IMR-90 (cell line): ENCODE data around the gene SLC5A11. TPM values are rescaled to one million over a fixed set of nuclear protein-coding genes. Genes with fewer than 3 reads are reported as not detected.
A peak's percentile ranks its signal among the peaks of the same experiment; 100 is the strongest.

Source experiments
- ATAC-seq: fragments of 200-7000 bp; cut with Tn5 transposase; 2 replicates; pipeline ENCODE4 v1.9.1; 2020; ENCODE audit warnings: low read depth, mild to moderate bottlenecking, moderate library complexity
- BruUV-seq: library from RNA; stranded (reverse); fragments of 400-500 nt; replicated peaks from 2 replicates; lab custom pipeline; 2021; lab: Mats Ljungman, UMichigan
- CTCF ChIA-PET: fragments of 300-600 bp; formaldehyde crosslinking; extraction: SDS; loops from one replicate; lab custom pipeline; 2021; ENCODE audit warnings: antibody characterized with exemption; lab: Yijun Ruan, JAX
- POLR2A ChIA-PET: fragments of 300-600 bp; sonication (Branson Sonifier 250); formaldehyde crosslinking; loops from one replicate; lab custom pipeline; 2022; ENCODE audit warnings: antibody characterized with exemption; ENCODE audit not compliant: unreplicated experiment; lab: Charles Lee
- DNase-seq: peaks from one replicate; pipeline ENCODE4 v3.0.0; 2013
- H2AFZ ChIP-seq: replicated peaks from 2 replicates; pipeline ENCODE3; 2013; ENCODE audit warnings: low read length, mild to moderate bottlenecking; ENCODE audit not compliant: poor library complexity
- H2AK5ac ChIP-seq: 2 replicates; pipeline ENCODE4 v1.6.1; 2013; ENCODE audit warnings: low read depth, low read length, inconsistent platforms
- H2AK9ac ChIP-seq: replicated peaks from 2 replicates; pipeline ENCODE3; 2013; ENCODE audit warnings: mild to moderate bottlenecking, low read depth, low read length, moderate library complexity; ENCODE audit not compliant: poor library complexity
- H2BK120ac ChIP-seq: 2 replicates; pipeline ENCODE4 v1.6.1; 2013; ENCODE audit warnings: low read depth, low read length, inconsistent platforms
- H2BK15ac ChIP-seq: 3 replicates; pipeline ENCODE4 v1.6.1; 2013; ENCODE audit warnings: low read depth, low read length, inconsistent platforms
- H2BK20ac ChIP-seq: 2 replicates; pipeline ENCODE4 v1.6.1; 2013; ENCODE audit warnings: low read depth, mild to moderate bottlenecking, inconsistent platforms, low read length, moderate library complexity
- H2BK5ac ChIP-seq: 2 replicates; pipeline ENCODE4 v1.6.1; 2013; ENCODE audit warnings: mild to moderate bottlenecking, low read depth, low read length, inconsistent platforms; ENCODE audit not compliant: poor library complexity, severe bottlenecking
- H3K14ac ChIP-seq: replicated peaks from 2 replicates; pipeline ENCODE4 v1.6.1; 2013; ENCODE audit warnings: low read depth, low read length, inconsistent platforms
- H3K18ac ChIP-seq: 2 replicates; pipeline ENCODE4 v1.6.1; 2013; ENCODE audit warnings: low read depth, low read length, control low read depth
- H3K23ac ChIP-seq: 2 replicates; pipeline ENCODE4 v1.6.1; 2013; ENCODE audit warnings: low read depth, low read length, inconsistent platforms
- H3K27ac ChIP-seq: 2 replicates; pipeline ENCODE4 v1.5.1; 2013; ENCODE audit warnings: mild to moderate bottlenecking, control low read depth, low read length; ENCODE audit not compliant: insufficient read depth
- H3K27me3 ChIP-seq: 2 replicates; pipeline ENCODE4 v1.6.1; 2013; ENCODE audit warnings: low read length; ENCODE audit not compliant: control insufficient read depth, insufficient read depth
- H3K36me3 ChIP-seq: 2 replicates; pipeline ENCODE4 v1.6.1; 2013; ENCODE audit warnings: low read length, mixed read lengths; ENCODE audit not compliant: control insufficient read depth, insufficient read depth
- H3K4ac ChIP-seq: 2 replicates; pipeline ENCODE4 v1.6.1; 2013; ENCODE audit warnings: low read depth, low read length, inconsistent platforms
- H3K4me1 ChIP-seq: 2 replicates; pipeline ENCODE4 v1.6.1; 2013; ENCODE audit warnings: low read length, mixed read lengths; ENCODE audit not compliant: control insufficient read depth, insufficient read depth
- H3K4me2 ChIP-seq: 2 replicates; pipeline ENCODE4 v1.6.1; 2013; ENCODE audit warnings: low read depth, mild to moderate bottlenecking, control low read depth, low read length, moderate library complexity
- H3K4me3 ChIP-seq: 2 replicates; pipeline ENCODE4 v1.5.1; 2013; ENCODE audit warnings: low read depth, mild to moderate bottlenecking, control low read depth, low read length, moderate library complexity; ENCODE audit not compliant: insufficient read depth
- H3K56ac ChIP-seq: 2 replicates; pipeline ENCODE4 v1.6.1; 2013; ENCODE audit warnings: low read length, inconsistent platforms; ENCODE audit not compliant: insufficient read depth; ENCODE audit errors: extremely low read depth
- H3K79me1 ChIP-seq, 2 experiments: 2 replicates each; pipeline ENCODE4 v1.6.1; 2013; ENCODE audit warnings: low read length in 2 of 2, inconsistent platforms in 1 of 2, low read depth in 1 of 2
- H3K9ac ChIP-seq: 2 replicates; pipeline ENCODE4 v1.6.1; 2013; ENCODE audit warnings: low read depth, low read length, control low read depth
- H3K9me1 ChIP-seq: 2 replicates; pipeline ENCODE4 v1.6.1; 2013; ENCODE audit warnings: low read length, inconsistent platforms; ENCODE audit not compliant: insufficient read depth
- H3K9me3 ChIP-seq: 2 replicates; pipeline ENCODE4 v1.6.1; 2013; ENCODE audit warnings: low read length; ENCODE audit not compliant: control insufficient read depth, insufficient read depth
- H4K20me1 ChIP-seq: 2 replicates; pipeline ENCODE4 v1.6.1; 2013; ENCODE audit warnings: low read length, inconsistent platforms; ENCODE audit not compliant: insufficient read depth
- H4K5ac ChIP-seq: 2 replicates; pipeline ENCODE4 v1.6.1; 2013; ENCODE audit warnings: mild to moderate bottlenecking, low read depth, low read length, control low read depth
- H4K8ac ChIP-seq, 2 experiments: 2 replicates each; pipeline ENCODE4 v1.6.1; 2013; ENCODE audit warnings: low read depth in 2 of 2, low read length in 2 of 2, control low read depth in 1 of 2, inconsistent platforms in 1 of 2
- H4K91ac ChIP-seq: 2 replicates; pipeline ENCODE4 v1.6.1; 2013; ENCODE audit warnings: low read depth, low read length, inconsistent platforms; ENCODE audit not compliant: insufficient read depth
- CEBPB ChIP-seq: IDR thresholded peaks from 2 replicates; pipeline ENCODE4 v1.6.1; 2012; ENCODE audit warnings: low read depth, low read length, improper control_type of control experiment
- CHD1 ChIP-seq: IDR thresholded peaks from 2 replicates; pipeline ENCODE4 v1.6.1; 2012; ENCODE audit warnings: low read depth, low read length, improper control_type of control experiment
- FOS ChIP-seq: fragments of 150-350 bp; IDR thresholded peaks from 2 replicates; pipeline ENCODE4 v1.6.1; 2016; ENCODE audit warnings: low read depth, low read length
- MAFK ChIP-seq: IDR thresholded peaks from 2 replicates; pipeline ENCODE4 v1.6.1; 2012; ENCODE audit warnings: low read depth, low read length, improper control_type of control experiment
- MXI1 ChIP-seq: IDR thresholded peaks from 2 replicates; pipeline ENCODE4 v1.6.1; 2012; ENCODE audit warnings: low read depth, mild to moderate bottlenecking, low read length, moderate library complexity, borderline replicate concordance
- WGBS, 2 experiments: methylation state at CpG; one replicate each; pipeline versions ENCODE4 v1.1.5 to v1.1.7; 2013; ENCODE audit warnings: missing lambda C conversion rate in 2 of 2; ENCODE audit not compliant: insufficient read length in 1 of 2; ENCODE audit errors: extremely low coverage in 2 of 2; 5-methylcytosine and 5-hydroxymethylcytosine counted together
- dilution Hi-C: fragments of 300-500 bp; cut with HindIII; formaldehyde crosslinking; loops from one replicate; pipeline ENCODE4 v1.14.3; 2018; ENCODE audit warnings: low sequenced_read_pairs; ENCODE audit not compliant: unreplicated experiment
- in situ Hi-C: fragments of 300-500 bp; cut with MboI; formaldehyde crosslinking; loops from 3 replicates; pipeline ENCODE4 v1.14.3; 2019; ENCODE audit warnings: low sequenced_read_pairs, inconsistent platforms, mixed read lengths
- intact Hi-C: fragments of 100-400 bp; cut with micrococcal nuclease; formaldehyde crosslinking; loops from 2 replicates; pipeline ENCODE4 v1.10.0; 2022
- polyA plus RNA-seq, 3 experiments: library from polyadenylated mRNA; depleted of rRNA; stranded (reverse); fragments of >200 nt; gene quantifications; 2 replicates each; pipeline ENCODE4 v1.2.3, GENCODE V29; 2012; ENCODE audit warnings: low replicate concordance in 1 of 3
- total RNA-seq: library from RNA; depleted of rRNA; stranded (reverse); fragments of >200 nt; gene quantifications from 2 replicates; pipeline ENCODE4 v1.2.3, GENCODE V29; 2012
- TF ChIP-seq, protein P1 (sequence below): fragments of 150-350 bp; IDR thresholded peaks from 2 replicates; pipeline ENCODE4 v1.6.1; 2017; ENCODE audit warnings: mild to moderate bottlenecking, antibody characterized with exemption, low read length, low read depth
- TF ChIP-seq, protein P2 (sequence below): conservative IDR thresholded peaks from 2 replicates; pipeline ENCODE4 v1.5.1; 2012; ENCODE audit warnings: mild to moderate bottlenecking, low read depth, low read length, improper control_type of control experiment

The SLC5A11 gene
- total and polyA plus RNA-seq, 2 of the 4 experiments (the other 2 are of a cell fraction): under 0.01 TPM; not detected in 1

DNA sequence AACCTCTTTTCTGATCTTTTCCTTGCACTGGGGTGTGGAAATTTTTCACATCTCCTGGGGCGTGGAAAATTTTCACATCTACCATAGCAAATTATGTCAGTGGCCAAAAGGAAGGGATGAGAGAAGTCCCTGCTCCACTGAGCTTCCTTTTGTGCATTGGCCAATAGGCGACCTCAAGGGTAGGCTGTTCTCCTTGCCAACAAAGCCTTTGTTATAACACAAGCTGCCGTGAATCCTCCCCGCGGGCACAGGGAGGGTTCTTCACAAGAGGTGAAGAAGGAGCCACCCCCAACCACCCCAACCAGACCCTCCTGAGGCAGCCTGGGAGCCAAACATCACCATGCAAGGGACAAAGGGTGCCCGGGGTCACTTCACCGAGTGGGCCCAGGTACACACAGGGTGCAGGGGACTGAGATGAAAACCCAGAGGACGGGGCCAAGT lies 6.5 kb downstream of the SLC5A11 start:
- TF ChIP-seq MXI1 (no peak), FOS (no peak), MAFK (no peak), CEBPB (no peak), CHD1 (no peak)
- TF ChIP-seq, protein P1, sequence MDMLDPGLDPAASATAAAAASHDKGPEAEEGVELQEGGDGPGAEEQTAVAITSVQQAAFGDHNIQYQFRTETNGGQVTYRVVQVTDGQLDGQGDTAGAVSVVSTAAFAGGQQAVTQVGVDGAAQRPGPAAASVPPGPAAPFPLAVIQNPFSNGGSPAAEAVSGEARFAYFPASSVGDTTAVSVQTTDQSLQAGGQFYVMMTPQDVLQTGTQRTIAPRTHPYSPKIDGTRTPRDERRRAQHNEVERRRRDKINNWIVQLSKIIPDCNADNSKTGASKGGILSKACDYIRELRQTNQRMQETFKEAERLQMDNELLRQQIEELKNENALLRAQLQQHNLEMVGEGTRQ: no peak
- TF ChIP-seq, protein P2, sequence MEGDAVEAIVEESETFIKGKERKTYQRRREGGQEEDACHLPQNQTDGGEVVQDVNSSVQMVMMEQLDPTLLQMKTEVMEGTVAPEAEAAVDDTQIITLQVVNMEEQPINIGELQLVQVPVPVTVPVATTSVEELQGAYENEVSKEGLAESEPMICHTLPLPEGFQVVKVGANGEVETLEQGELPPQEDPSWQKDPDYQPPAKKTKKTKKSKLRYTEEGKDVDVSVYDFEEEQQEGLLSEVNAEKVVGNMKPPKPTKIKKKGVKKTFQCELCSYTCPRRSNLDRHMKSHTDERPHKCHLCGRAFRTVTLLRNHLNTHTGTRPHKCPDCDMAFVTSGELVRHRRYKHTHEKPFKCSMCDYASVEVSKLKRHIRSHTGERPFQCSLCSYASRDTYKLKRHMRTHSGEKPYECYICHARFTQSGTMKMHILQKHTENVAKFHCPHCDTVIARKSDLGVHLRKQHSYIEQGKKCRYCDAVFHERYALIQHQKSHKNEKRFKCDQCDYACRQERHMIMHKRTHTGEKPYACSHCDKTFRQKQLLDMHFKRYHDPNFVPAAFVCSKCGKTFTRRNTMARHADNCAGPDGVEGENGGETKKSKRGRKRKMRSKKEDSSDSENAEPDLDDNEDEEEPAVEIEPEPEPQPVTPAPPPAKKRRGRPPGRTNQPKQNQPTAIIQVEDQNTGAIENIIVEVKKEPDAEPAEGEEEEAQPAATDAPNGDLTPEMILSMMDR: no peak
- WGBS, 2 experiments: 100% methylated on average over 1 of the region's 8 CpGs; no CpG with 5 or more reads in 1 of the 2 experiments
- peak overlapping the region; percentile 22; the same call in 1 of the 2 replicates for H2BK20ac ChIP-seq
- intact Hi-C loops: no loop called here
- H3K79me1 ChIP-seq: no peaks in the 10 kb centered on the region
- H3K18ac ChIP-seq: peak overlapping the region; percentile 38; the same call in 1 of the 2 replicates
- no TSS peak for BruUV-seq
- no peak overlapping the region for H3K4me3 ChIP-seq
- peak overlapping the region; percentile 32; the same call in 1 of the 2 replicates for H3K4me2 ChIP-seq
- no peak for DNase-seq
- ATAC-seq: no peak
- H2BK5ac ChIP-seq: peak overlapping the region; percentile 17
- H3K56ac ChIP-seq: peak overlapping the region; percentile 24; the same call in 1 of the 2 replicates
- no peak overlapping the region for H2AFZ ChIP-seq
- H4K91ac ChIP-seq: peak overlapping the region; percentile 40
- H3K14ac ChIP-seq: peak overlapping the region; percentile 25; the same call in 1 of the 2 replicates
- no peaks in the 10 kb centered on the region for H4K20me1 ChIP-seq
- no peak overlapping the region for H3K27ac ChIP-seq
- H3K9me1 ChIP-seq: peaks cover 22% of the 10 kb centered on the region
- dilution Hi-C loops: no loop called here
- H4K8ac ChIP-seq: peak overlapping the region in 1 of 2 experiments; percentile 43; a peak in 1 of 4 replicates
- CTCF ChIA-PET: interaction anchor here (0.6 to 0.9 kb wide), 2 partner anchors 14 to 114 kb away, joined by 3 read pairs; no protein-coding TSS in a partner anchor
- POLR2A ChIA-PET: interaction anchor here (0.6 kb wide), 1 partner anchor 63 kb away, joined by 4 read pairs; no protein-coding TSS in a partner anchor
- no peak overlapping the region for H3K9ac ChIP-seq
- H2AK9ac ChIP-seq: no peak overlapping the region
- H3K4me1 ChIP-seq: peaks cover 12% of the 10 kb centered on the region
- in situ Hi-C loops: no loop called here
- H2BK120ac ChIP-seq: peak overlapping the region; percentile 59; the same call in 1 of the 2 replicates
- H3K4ac ChIP-seq: peak overlapping the region; percentile 42
- peak overlapping the region; percentile 89; the same call in 2 of the 3 replicates for H2BK15ac ChIP-seq
- no peaks in the 10 kb centered on the region for H3K27me3 ChIP-seq
- peak overlapping the region; percentile 67 for H2AK5ac ChIP-seq
- no peaks in the 10 kb centered on the region for H3K9me3 ChIP-seq
- no peak overlapping the region for H4K5ac ChIP-seq
- H3K23ac ChIP-seq: no peak overlapping the region
- no peaks in the 10 kb centered on the region for H3K36me3 ChIP-seq
